Activated T-helper 2 cell treated with anti-CD3 and anti-CD28 coated beads, Interferon-gamma antibody, Interleukin-2, Interleukin-4, amounts not matched to agents 10 μg/mL and 5 μg/mL and 100 μg/mL, durations not matched to agents 14 hours and 24 hours and 36 hours (primary cell): ENCODE data around the gene MSLN. TPM values are rescaled to one million over a fixed set of nuclear protein-coding genes. Genes with fewer than 3 reads are reported as not detected.
"Not testable (repeated sequence)": the region's sequence is repeated elsewhere in the genome, so short reads cannot be mapped to it uniquely, and the experiment has no call there.

Experiments used
- DNase-seq: peaks from one replicate; pipeline ENCODE4 v3.0.0; 2021; ENCODE audit warnings: low spot score
- H3K27ac Mint-ChIP-seq: one replicate; pipeline ENCODE4 v1.8.0; 2021; ENCODE audit warnings: mixed read lengths
- H3K27me3 Mint-ChIP-seq: one replicate; pipeline ENCODE4 v1.8.0; 2021; ENCODE audit warnings: low read depth, mixed read lengths
- H3K36me3 Mint-ChIP-seq: one replicate; pipeline ENCODE4 v1.8.0; 2021; ENCODE audit warnings: low read depth, mixed read lengths
- H3K4me1 Mint-ChIP-seq: one replicate; pipeline ENCODE4 v1.8.0; 2021; ENCODE audit warnings: low read depth, mixed read lengths
- H3K4me3 Mint-ChIP-seq: one replicate; pipeline ENCODE4 v1.8.0; 2021; ENCODE audit warnings: low read depth, mild to moderate bottlenecking, moderate library complexity, mixed read lengths
- H3K9me3 Mint-ChIP-seq: one replicate; pipeline ENCODE4 v1.8.0; 2021; ENCODE audit warnings: mixed read lengths
- intact Hi-C: fragments of 100-400 bp; cut with micrococcal nuclease; formaldehyde crosslinking; loops from one replicate; pipeline ENCODE4 v1.15.1; 2023
- total RNA-seq: library from RNA; stranded (reverse); gene quantifications from 2 replicates; pipeline ENCODE4 v1.2.3, GENCODE V29; 2022

The MSLN gene
- total RNA-seq, 1 donor from 2014 or later = not detected

DNA sequence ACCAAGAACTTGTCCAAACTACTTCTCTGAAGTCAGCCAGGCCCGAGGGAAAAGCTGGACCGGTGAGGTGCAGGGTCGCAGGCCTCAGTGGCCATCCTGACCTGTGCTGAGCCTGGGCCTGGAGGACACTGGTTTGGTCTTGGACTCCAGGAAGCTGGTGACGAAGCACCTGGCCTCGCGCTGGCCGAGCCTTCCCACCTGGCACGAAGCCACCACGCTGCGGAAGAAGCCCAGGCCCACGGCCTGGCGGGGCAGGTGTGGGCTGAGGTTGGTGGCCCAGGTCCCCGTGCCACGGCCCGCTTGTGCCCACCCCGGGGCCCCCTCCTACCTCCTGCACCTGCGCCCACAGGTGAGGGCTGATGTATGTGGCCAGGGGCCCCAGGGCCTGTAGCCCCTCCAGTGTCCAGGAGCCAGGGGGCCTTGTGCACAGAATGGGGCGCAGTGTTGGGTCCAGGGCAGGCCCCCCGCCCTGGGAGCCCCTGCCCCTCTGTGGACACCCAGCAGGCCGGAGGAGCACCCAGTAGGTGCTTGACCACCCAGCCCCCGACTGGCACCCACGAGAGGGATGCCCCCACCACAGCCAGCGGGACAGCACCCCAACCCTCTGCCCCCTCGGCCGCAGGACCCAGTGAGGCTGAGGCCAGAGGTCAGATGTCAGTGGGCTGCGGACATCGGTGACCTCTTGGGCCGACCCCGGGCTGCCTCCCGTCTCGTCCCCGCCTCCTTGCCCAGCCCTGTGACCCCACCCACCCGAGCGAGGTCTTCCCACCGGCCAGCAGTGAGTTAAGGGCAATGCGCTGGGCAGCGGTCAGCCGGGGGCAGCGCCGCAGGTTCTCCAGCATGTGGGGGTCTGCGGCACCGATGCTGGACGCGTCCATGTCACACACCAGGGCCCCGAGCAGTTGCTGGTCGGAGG, 13.8 kb downstream of the MSLN start:
- Mint-ChIP-seq H3K36me3 (no peaks in the 10 kb centered on the region), H3K4me3 (no peak overlapping the region), H3K27me3 (no peaks in the 10 kb centered on the region), H3K27ac (no peak overlapping the region), H3K4me1 (peaks cover 2% of the 10 kb centered on the region), H3K9me3 (no peaks in the 10 kb centered on the region)
- DNase-seq = no peak
- intact Hi-C loops = no loop called here

DNA sequence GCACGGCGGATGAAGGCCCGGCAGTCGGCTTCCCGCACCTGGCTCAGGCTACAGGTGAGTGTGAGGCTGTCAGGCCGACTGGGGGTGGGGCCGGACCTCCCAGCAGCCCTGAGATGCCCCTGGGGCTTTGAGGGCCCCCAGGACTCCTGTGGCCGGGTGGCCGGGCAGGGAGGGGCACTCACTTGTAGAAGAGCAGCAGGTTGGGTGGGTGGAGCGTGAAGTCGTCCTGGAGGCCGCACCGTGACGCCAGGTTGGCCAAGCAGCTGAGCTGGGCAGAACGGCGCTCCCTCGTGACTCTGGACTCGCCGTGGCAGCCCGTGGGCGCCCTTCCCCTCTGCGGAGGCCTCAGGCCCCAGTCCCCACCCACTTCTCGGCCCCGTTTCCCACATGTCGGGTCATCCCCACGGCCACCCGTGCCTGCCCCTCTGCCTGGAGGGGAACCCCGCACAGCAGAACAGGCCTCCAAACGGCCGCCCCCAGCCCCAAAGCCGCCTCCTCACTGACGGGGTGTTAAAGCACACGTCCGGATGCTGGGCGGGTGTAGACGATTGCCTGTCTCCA, 14.8 kb downstream of the MSLN start:
- intact Hi-C loops = no loop called here
- no peaks in the 10 kb centered on the region for H3K9me3 Mint-ChIP-seq

DNA sequence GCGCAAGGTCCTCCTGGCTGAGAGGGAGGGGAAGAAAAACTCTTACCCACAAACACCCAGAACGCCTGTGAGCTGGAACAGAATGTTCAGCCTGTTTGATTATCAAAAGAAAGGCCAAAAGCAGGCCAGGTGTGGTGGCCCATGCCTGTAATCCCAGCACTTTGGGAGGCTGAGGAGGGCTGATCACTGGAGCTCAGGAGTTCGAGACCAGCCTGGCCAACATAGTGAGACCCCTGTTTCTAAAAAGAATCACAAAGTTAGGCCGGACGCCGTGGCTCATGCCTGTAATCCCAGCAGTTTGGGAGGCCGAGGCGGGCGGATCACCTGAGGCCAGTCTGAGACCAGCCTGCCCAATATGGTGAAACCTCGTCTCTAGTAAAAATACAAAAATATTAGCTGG, 15.8 kb downstream of the MSLN start:
- H3K9me3 Mint-ChIP-seq, H3K27me3 Mint-ChIP-seq, H3K27ac Mint-ChIP-seq, H3K36me3 Mint-ChIP-seq, H3K4me1 Mint-ChIP-seq, DNase-seq, H3K4me3 Mint-ChIP-seq, intact Hi-C loops: not testable (repeated sequence)

More for the DNA sequence above, 14.8 kb downstream of the MSLN start:
- no peak for DNase-seq
- H3K4me1 Mint-ChIP-seq = peaks cover 2% of the 10 kb centered on the region
- no peak overlapping the region for H3K27ac Mint-ChIP-seq
- H3K4me3 Mint-ChIP-seq = no peak overlapping the region
- H3K27me3 Mint-ChIP-seq = no peaks in the 10 kb centered on the region
- H3K36me3 Mint-ChIP-seq = no peaks in the 10 kb centered on the region

DNA sequence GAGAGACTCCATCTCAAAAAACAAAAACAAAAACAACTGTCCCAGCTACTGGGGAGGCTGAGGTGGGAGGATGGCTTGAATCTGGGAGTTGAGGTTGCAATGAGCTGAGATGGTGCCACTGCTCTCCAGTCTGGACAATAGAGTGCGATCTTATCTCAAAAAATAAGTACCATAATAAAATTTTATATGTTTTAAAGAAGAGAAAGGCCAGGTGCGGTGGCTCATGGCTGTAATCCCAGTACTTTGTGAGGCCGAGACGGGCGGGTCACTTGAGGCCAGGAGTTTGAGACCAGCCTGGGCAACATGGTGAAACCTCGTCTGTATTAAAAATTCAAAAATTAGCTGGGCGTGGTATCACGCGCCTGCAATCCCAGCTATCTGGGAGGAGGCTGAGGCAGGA, 16.3 kb downstream of the MSLN start:
- intact Hi-C loops = no loop called here
- Mint-ChIP-seq H3K27ac (no peak overlapping the region), H3K9me3 (no peaks in the 10 kb centered on the region), H3K36me3 (no peaks in the 10 kb centered on the region), H3K4me3 (no peak overlapping the region), H3K27me3 (no peaks in the 10 kb centered on the region), H3K4me1 (peaks cover 2% of the 10 kb centered on the region)
- no peak for DNase-seq

DNA sequence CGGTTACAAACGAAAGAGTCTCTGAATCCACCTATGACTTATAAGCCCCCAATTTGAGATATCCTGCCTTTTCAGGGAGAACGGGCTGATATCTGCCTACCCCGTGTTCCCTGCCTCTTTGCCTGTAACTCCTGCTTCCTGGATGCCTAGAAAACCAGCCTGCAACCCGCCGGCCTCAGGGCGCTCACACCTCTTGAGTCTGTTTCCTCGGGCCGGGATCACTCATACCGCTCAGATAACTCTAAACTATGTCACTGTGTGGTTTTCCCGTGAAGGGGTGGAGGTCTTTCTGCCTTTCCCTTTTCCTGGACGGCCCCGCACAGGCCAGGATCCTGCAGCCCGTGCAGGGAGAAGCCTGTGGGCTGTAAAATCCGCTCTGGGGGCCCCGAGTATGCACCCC, 17.3 kb downstream of the MSLN start:
- Mint-ChIP-seq H3K4me1 (peaks cover 2% of the 10 kb centered on the region), H3K27ac (no peak overlapping the region), H3K4me3 (no peak overlapping the region), H3K27me3 (no peaks in the 10 kb centered on the region), H3K36me3 (no peaks in the 10 kb centered on the region), H3K9me3 (no peaks in the 10 kb centered on the region)
- DNase-seq = no peak
- intact Hi-C loops = no loop called here

DNA sequence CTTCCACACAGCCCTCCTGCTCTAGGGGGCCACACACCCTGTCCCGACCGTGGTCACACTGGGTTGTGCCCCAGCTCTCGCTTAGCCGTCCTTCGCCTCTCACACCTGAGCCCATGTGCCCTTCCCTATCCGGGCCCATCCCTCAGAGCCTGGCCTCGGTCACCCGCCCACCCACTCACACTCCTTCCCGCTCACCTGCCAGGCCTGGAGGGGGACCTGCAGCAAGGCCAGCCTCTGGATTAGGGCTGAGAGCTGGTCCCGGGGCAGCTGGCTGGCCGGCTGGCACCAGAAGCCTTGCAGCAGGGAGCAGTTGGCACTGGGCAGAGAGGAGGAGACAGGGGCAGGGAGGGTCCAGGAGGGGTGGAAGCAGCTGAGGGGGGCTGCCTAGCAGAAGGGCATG, 17.9 kb downstream of the MSLN start:
- intact Hi-C loops = no loop called here
- no peaks in the 10 kb centered on the region for H3K36me3 Mint-ChIP-seq

DNA sequence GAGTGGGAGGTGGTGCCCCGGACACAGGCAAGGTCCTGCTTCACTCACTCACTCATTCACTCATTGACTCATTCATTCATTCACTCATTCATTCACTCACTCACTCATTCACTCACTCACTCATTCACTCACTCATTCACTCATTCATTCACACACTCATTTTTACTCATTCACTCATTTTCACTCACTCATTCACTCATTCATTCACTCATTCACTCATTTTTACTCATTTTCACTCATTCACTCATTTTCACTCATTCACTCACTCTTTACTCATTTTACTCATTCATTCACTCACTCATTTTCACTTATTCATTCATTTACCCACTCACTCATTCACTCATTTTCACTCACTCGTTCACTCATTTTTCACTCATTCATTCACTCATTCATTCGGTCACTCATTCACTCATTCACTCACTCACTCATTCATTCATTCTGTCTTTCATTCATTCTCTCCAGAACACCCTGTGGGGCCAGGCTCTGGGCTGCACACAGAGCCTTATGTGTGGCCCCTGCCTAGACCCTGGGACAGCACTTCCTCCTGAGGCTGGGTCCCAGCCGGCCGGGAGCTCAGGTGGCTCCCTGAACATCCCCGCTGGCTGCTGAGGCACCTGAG, 18.5 kb downstream of the MSLN start:
- no peak for DNase-seq
- Mint-ChIP-seq H3K27ac (no peak overlapping the region), H3K27me3 (no peaks in the 10 kb centered on the region), H3K9me3 (no peaks in the 10 kb centered on the region), H3K4me3 (no peak overlapping the region), H3K4me1 (peaks cover 2% of the 10 kb centered on the region), H3K36me3 (no peaks in the 10 kb centered on the region)
- intact Hi-C loops = no loop called here

More for the DNA sequence above, 17.9 kb downstream of the MSLN start:
- no peaks in the 10 kb centered on the region for H3K9me3 Mint-ChIP-seq
- no peak overlapping the region for H3K27ac Mint-ChIP-seq
- H3K4me3 Mint-ChIP-seq = no peak overlapping the region
- H3K27me3 Mint-ChIP-seq = no peaks in the 10 kb centered on the region
- DNase-seq = no peak
- H3K4me1 Mint-ChIP-seq = peaks cover 2% of the 10 kb centered on the region

DNA sequence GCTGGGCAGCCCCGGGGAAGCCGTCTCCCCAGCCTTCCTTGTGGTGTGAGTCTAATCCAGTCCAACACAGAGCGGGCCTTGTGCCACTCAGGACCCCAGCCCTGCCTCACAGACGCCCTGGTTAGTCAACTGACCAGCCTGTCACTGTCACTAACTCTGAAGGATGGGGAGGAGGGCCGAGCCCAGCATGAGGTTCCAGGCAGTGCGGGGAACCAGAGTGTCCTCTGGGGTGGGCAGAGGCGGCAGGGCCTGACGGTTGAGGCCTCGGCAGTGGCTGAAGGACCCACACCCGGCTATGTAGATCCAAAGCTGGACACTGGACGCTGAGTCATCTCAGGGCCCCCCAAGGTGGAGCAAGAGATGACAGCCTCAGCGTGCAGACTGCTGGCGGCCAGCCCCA, 19.0 kb downstream of the MSLN start:
- Mint-ChIP-seq H3K4me3 (no peak overlapping the region), H3K36me3 (no peaks in the 10 kb centered on the region), H3K9me3 (no peaks in the 10 kb centered on the region), H3K27ac (no peak overlapping the region), H3K27me3 (no peaks in the 10 kb centered on the region), H3K4me1 (peaks cover 2% of the 10 kb centered on the region)
- intact Hi-C loops = no loop called here
- DNase-seq = no peak

DNA sequence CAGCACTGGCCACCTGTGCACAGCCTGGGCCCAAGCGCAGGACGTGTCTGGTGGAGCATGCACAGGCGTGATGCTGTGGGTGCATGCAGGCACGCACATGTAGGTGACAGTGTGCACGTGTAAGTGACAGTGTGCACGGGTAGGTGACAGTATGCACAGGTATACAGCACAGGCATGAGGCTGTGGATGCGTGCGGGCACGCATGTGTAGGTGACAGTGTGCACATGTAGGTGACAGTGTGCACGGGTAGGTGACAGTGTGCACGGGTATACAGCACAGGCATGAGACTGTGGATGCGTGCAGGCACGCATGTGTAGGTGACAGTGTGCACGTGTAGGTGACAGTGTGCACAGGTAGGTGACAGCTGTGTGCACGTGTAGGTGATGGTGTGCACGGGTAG, 19.8 kb downstream of the MSLN start:
- Mint-ChIP-seq H3K36me3 (peaks cover 6% of the 10 kb centered on the region), H3K4me3 (no peak overlapping the region), H3K9me3 (no peaks in the 10 kb centered on the region), H3K4me1 (peaks cover 2% of the 10 kb centered on the region), H3K27ac (no peak overlapping the region), H3K27me3 (no peaks in the 10 kb centered on the region)
- DNase-seq = no peak
- intact Hi-C loops = no loop called here

DNA sequence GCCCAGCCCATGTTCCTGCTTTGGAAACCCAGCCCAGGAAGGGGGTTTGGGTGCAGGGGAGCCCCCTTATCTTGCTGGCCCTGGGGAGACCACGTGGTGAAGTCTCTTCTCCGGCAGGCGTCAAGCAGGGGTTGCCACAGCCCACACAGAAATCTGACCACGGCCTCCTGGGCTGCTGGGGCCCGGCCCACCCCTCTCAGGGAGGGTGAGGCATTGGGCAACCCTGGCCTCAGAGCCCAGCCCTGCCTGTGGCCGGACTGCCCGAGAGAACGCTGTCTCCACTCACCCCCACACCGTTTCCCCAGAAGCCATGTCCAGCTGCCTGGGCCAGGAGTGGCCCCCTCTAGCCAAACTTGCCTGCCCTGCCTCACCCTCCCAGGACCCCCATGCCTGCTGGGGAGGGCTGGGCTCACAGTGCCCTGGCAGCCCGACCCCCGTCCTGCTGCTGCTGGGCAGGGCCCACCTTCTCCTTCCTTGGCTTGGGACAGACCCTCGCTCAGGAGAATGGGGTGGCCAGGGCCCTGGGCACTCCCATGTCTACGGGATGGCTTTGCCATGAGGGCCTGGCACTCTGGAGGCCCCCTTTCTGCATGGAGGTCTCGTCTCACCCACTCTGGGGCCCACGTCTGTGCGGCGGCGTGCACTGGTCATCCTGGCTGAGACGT, 20.9 kb downstream of the MSLN start:
- no peaks in the 10 kb centered on the region for H3K27me3 Mint-ChIP-seq
- peaks cover 2% of the 10 kb centered on the region for H3K4me1 Mint-ChIP-seq
- no peak overlapping the region for H3K4me3 Mint-ChIP-seq
- no peak for DNase-seq
- H3K27ac Mint-ChIP-seq = no peak overlapping the region
- peaks cover 8% of the 10 kb centered on the region for H3K36me3 Mint-ChIP-seq
- no peaks in the 10 kb centered on the region for H3K9me3 Mint-ChIP-seq
- intact Hi-C loops = no loop called here

DNA sequence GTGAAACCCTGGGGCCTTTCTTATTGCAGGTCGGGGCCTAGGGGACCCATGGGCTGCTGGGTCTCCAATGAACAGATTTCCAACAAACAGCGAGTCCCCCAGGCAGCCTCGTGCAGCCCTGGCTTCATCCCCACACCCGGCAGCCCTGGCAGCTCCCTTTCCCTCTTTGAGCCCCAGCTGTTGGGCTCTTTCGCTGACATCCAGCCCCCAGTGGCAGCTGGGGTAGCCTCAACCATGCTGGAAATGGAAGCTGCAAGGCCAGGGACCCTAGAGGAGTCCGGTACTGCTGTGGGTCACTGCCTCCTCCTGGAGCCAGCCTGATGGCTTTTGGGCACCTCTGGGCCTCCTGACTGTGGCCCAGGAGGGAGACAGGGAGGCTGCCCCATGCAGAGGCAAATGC, 21.7 kb downstream of the MSLN start:
- Mint-ChIP-seq H3K4me1 (peaks cover 4% of the 10 kb centered on the region), H3K4me3 (no peak overlapping the region), H3K27ac (no peak overlapping the region), H3K9me3 (no peaks in the 10 kb centered on the region), H3K36me3 (peaks cover 9% of the 10 kb centered on the region), H3K27me3 (no peaks in the 10 kb centered on the region)
- no peak for DNase-seq
- intact Hi-C loops = no loop called here

DNA sequence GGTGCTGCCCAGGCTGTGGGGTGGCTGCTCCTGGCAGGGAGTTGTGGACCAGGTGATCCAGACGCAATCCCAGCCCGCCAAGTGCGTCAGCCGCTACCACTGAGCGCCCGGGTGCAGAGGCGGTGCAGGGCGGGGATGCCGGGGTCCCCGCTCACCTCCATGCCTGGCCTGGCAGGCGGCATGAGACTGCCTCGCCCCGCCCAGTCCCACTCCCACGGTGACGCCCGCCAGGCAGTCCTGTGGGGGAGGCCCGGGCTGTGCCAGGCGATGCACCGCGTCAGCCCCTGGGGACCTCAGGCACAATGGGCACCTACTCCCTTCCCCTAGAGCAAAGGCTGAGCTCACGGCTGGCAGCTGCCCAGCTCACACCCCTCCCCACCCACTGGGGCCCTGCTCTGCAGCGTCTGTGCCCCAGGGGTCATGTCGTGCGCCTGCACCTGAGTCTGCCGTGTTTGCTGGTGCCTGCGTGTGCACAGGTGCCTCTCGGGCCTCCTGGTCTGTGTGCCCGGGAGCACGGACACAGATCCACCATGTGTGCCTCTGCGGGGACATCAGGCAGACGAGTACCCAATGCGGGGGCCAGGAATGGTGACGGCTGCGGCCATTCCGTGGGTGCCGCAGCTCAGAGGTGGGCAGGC, 22.4 kb downstream of the MSLN start:
- DNase-seq = no peak
- H3K27ac Mint-ChIP-seq = no peak overlapping the region
- no peaks in the 10 kb centered on the region for H3K27me3 Mint-ChIP-seq
- peaks cover 12% of the 10 kb centered on the region for H3K36me3 Mint-ChIP-seq
- no peaks in the 10 kb centered on the region for H3K9me3 Mint-ChIP-seq
- no peak overlapping the region for H3K4me3 Mint-ChIP-seq
- peaks cover 2% of the 10 kb centered on the region for H3K4me1 Mint-ChIP-seq
- intact Hi-C loops = no loop called here
